ENCODE results near the gene PHF23.

- TF ChIP-seq CTCF (IDR thresholded peaks at IDR 0.05) (no peak), POLR2A (IDR thresholded peaks at IDR 0.05) (no peak)
Observed at GRCh38 chr17:7222093-7222971, 16.9 kb downstream of the PHF23 start.
